Measurements from ENCODE around the gene ELP5.
A peak's percentile ranks its signal among the peaks of the same experiment; 100 is the strongest.

Gene ELP5

DNA sequence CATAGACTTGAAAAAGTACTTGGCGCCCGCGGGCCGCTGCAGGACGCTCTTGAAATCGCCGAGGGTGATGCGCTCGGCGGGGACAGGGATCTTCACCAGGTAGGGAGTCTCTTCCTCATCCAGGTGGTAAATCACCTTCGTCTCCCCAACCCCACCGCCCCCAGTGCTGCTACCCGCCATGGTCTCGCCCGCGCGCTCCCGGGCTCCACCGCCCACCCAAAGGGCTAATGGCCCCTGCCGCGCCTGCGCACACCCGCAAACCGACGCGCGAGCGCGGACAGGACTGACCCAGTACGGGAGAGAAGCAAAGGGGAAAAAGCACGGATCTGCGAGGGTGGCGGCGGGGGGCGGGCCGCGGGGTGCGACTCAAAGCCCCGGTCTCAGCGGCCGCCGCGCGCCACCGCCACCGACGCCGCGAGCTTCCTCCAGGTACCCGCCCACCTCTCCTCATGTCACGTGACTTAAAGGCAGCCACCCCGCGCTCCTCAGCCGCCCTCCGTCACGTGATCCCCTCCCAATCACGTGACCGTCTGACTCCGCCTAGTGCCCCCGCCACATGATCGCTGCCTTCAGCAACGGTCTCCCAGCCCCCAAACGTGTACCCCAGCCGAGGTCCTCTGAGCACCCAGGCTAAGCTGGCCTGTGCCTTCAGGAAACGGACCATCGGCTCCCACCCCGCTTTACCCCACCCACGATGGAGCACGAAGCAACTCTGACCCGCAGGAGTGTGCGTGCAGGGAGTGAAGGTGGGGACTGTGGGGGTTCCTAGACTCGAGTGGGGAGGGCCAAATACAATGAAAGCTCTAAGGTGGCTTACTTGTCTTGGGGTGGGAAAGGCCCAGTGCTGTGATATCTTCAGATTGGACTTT lies 17.7 kb upstream of the ELP5 start, which contains the start of gene DVL2:
DVL2 (minus strand) TSS at position 435 of the 869 bp plus-strand sequence; CDS start at position 180, 255 bp downstream.
- intact Hi-C loops (cut with DNase I), result no loop called here

DNA sequence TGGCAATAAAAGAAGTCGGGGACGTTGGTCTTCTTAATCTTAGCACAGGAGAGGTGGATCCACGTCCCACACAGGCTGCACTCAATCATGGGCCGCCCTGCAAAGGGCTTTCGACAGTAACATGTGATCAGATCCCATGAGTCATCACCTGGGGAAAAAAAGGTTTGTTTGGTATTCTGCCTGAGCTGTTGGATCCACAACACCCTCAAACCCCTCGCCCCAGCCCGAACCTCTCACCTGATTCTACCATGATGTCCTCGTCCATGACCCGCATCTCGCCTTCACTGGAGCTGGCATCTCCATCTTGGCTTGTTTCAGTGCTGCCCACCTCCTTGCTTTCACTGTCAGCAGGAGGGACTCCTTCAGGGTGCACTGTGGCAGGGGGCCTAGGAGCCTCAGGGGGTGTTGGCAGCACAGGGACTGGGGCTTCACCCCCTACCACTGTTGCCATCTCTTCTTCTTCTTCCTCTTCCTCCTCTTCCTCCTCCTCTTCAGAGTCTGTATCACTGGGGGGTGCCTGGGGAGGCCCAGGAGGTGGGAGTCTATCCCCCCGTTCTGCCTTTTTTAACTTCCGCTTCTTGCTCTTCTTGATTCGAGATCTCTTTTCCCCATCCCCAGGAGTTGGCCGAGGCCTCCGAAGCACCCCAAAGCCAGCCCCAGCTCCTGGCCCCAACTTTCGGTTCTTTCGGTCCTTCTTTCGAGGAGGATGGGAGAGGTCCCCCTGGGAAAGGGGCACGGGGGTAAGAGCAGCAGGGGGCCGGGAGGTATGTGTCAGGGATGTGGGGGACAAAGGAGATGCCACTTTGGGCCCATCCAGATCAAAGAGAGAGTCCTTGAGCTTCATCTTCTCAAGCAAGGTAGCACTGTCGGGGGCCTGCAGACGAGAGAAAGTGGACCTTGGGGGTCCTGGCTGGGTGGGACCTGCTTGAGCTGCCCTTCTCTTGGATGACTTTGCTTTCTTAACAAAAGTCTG lies 16.0 kb upstream of the ELP5 start:
- intact Hi-C loops (cut with DNase I), result no loop called here

More for the DNA sequence above, 17.7 kb upstream of the ELP5 start, which contains the start of gene DVL2:
- DNase-seq, result peak; percentile 94 to 99 (median 96)

DNA sequence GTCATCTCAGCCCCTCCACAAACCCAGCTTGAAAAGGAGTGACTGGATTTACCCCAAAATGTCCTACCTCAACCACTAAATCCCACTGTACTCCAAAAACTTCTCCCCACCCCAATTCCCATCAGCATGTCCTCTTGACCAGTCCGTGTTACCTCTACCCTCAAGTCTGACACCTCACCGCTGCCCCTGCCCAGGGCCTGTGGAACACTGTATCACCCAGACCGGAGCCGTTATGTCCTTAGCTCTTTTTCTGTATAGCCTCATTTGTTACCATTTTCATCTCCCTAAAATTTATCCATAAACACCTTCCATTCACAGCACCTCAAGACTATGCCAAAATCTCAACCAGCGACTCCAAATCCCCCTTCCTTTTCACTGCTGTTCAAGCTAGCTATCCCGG lies 15.2 kb upstream of the ELP5 start:
- intact Hi-C loops (cut with DNase I), result no loop called here
- DNase-seq, result peak in 3 of 10 donors; percentile 7 to 64 (median 20)

More for the DNA sequence above, 16.0 kb upstream of the ELP5 start:
- DNase-seq, result peak in 3 of 10 donors; percentile 60 to 78 (median 62)

DNA sequence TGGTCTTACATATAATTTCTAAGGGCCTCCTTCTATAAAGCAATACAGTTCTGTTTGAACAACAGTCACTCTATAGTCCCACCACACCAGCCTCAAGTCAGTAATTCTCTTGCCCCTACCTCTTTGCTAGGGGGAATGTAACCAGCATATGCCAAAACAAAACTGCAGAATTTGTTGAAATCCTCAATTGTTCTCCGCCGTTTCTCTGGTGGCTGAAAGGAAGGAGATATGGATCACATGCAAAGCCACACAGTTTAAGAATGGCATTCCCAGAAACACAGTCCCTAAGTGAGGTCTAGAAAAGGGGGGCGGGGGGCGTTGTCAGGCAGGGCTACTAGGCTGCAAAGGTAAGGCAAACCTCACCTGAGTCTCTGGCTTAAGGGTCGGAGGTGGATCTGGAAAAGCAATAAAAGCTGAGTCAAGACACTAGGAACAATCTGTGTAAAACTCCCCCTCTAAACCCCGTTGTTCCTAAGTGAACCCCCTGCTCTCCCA lies 14.7 kb upstream of the ELP5 start:
- peak in 1 of 10 donors; percentile 2 for DNase-seq
- intact Hi-C loops (cut with DNase I), result no loop called here

DNA sequence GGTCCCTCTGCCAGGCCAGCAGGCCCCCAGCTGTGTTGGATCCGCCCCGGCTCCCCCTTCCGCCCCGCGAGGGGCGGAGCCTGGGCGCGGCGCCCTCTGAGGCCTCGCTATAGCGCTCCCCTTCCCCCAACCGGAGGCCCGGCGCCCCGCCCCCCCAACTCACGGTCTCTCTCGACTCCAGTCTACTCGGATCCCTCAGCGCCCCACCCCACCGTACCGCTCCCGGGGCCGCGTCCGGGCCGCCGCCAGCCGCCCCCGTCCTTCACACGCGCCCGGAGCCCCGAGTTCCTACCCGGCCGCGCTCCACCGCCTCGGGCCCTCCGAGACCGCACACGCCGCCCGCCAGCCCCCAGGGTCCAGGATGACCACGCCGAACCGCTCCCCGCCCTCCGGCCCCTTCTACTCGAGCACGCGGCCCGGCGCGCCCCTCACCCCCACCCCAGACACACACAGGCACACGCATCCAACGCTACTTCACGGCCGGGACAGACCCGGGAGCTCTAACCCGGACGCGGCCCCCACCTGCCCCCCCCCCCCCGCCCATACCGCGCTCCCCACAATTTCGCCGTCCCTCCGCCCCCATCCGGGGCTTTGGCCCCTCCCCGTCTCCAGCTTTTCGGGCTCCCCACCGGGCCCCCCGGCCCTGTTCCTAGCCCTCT lies 14.1 kb upstream of the ELP5 start:
- intact Hi-C loops (cut with DNase I), result no loop called here
- peak; percentile 56 to 91 (median 62) for DNase-seq

DNA sequence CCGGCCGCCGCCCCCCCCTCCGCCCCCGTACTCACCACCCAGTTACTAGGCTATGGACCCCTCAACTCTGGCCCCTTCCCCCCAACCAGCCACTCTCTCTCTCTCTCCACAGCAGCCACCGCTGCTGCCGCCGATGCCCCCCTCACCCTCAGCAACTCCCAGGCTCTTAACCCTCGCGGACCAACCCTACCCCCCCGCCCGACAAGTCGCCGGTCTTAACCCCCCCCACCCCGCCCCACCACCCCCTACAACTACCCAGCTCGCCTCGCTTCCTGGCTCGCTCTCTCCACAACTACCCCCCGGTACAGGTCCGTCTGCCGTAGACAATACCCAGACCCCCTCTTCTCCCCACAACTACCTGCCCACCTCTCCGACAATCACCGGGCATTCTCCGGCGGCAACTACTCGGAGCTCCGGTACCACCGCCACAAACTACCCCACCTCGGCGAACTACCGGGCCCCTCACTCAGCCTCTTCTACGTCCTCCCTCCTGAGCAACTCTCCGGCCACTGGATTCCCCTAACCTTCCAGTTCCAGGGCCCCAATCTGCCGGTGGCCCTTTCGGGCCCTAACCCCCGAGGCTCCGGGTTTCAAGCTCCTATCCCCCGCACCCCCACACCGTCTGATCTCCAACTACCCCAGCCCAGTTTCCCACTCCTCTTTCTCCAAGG lies 13.5 kb upstream of the ELP5 start:
- intact Hi-C loops (cut with DNase I), result no loop called here
- peak in 3 of 10 donors; percentile 70 to 81 (median 80) for DNase-seq

DNA sequence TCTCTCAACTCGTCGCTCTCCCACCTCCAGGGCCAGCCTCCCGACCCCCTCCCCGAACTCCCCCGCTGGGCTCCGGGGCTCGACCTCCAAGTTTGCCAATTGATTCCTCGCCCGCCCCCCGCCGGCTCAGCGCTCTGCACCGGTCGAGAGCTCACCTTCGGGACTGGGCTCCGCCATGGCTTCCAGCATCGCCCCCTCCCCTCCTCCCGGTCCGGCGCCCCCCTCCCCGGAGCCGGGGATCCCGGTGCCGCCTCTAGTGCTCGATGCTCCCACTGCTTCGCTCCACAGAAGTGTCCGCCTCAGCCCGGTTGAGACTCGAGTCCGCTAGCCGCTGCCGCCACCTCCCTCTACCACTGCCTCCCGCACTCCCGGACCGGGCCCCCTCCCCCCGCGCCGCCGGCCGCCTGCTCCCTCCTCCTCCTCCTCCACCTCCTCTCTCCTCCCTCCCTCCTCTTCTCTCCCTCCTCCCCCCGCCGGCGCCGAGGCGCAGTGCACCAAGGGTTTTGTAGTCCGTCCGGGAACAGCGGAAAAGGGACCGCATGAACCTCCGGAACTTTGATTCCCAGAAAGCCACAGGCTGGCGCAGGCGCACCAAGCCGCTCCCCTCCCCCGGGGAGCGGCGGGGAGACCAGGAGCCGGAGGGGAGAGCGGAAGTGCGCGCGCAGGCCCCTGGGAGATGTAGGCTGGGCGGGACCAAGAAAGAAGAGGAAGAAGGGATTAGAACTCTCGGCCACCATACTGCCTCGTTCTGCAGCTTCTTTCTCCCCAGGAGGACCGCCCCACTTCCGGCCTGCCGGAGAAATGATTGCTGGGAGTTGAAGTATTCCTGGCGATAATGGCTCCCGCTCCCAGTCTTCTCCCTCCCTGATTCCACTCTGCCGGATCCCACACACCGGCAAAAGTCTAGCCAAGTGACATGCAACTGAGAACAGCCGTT lies 12.7 kb upstream of the ELP5 start, which contains the start of gene PHF23:
PHF23 (minus strand) TSS at position 367 of the 937 bp plus-strand sequence; CDS start at position 189, 178 bp downstream.
- peak; percentile 97 to 100 (median 99) for DNase-seq
- intact Hi-C loops (cut with DNase I), result no loop called here

DNA sequence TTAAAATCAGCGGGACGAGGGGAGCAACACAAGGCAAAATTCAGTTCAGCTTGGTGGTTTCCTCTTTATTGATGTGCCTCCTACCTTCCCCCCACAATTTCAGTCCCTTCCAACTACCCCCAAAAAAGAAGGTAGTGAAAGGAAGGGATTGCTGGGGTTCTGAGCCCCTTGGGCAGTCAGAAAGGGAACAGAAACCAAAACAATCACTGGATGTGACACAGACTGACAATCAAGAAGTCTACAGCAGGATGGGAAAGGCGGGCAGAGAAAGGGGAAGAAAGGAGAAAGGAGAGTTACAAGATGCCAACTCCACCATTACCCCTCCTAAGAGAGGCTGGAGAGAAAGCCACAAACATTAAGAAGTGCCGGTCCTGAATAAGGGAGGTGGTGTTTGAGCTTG lies 11.6 kb upstream of the ELP5 start:
- intact Hi-C loops (cut with DNase I), result no loop called here
- peak in 1 of 10 donors; percentile 25 for DNase-seq

DNA sequence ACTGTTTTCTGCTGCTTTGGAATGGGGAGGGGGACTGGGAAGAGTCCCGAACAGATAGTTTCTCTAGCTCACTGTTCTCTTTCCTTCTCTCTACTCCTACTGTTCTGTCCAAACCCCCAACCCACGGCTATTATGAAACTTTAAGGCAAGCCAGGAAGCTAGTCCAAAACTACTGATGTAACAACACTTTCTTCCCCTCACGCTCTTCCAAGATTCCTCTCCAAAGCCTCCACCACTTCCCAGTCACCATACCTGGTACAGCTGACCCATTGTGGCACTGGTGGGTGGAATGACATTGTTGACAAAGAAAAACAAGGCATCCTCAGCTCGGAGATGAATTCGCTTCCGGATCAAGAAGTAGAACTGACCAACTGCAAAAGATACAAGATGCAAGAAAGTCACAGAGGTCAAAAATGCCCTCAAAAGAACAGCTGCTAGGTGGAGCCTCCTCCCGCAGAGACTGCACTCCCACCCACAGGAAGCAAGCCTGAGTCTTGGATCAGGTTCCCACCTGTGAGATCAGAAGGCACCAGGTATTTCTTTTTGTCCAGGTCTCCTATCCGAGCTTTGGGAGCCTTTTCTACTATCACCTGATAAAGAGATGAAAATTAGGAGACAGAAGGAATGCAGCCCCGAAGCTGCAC lies 10.8 kb upstream of the ELP5 start:
- intact Hi-C loops (cut with DNase I), result no loop called here
- no peak for DNase-seq

DNA sequence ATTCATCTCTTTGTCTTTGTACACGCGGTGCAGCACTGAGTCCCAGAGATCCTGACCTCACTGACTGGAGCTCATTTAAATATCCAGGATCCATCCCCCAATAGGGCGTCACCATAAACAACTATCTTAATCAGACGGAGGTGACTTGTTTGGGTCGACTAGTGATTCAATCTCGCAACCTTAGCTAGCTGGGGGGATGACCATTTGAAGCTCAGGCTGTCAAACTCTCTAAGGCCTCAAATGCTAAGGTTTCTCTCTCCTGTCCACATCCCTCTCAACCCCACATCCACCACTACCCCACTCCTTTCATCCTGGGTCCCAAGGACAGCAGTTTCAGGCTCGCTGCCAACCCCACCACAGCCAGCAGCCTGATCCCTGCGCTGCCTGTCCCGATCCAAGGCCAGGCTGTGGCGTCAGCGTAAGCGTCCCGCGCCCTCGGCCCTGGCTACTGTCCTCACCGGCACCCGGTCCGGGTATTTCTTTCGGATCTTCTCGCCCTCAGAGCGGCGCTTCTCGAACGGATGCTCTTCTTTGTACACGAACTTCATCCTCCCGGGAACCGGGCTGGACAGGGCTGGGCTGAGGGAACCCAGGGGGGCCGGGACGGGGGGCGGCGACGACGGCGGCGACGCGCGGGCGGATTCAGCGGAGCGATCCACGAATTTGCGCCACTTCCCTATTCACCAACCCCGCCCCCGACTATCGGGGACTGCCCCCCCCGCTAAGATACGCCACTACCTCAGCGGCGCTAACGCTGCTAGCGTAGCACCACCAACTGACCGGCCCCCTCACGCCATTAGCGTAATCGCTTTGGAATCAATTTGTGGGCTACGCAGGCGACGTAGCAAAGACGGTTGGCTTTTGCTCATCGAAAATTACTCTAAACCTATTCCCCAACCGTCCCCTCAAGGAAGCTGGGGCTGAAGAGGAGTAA lies 10.0 kb upstream of the ELP5 start, which contains the start of gene GABARAP:
GABARAP (minus strand) TSS at position 667 of the 934 bp plus-strand sequence; CDS start at position 548, 119 bp downstream.
- DNase-seq, result peak; percentile 89 to 98 (median 94)
- intact Hi-C loops (cut with DNase I), result no loop called here

DNA sequence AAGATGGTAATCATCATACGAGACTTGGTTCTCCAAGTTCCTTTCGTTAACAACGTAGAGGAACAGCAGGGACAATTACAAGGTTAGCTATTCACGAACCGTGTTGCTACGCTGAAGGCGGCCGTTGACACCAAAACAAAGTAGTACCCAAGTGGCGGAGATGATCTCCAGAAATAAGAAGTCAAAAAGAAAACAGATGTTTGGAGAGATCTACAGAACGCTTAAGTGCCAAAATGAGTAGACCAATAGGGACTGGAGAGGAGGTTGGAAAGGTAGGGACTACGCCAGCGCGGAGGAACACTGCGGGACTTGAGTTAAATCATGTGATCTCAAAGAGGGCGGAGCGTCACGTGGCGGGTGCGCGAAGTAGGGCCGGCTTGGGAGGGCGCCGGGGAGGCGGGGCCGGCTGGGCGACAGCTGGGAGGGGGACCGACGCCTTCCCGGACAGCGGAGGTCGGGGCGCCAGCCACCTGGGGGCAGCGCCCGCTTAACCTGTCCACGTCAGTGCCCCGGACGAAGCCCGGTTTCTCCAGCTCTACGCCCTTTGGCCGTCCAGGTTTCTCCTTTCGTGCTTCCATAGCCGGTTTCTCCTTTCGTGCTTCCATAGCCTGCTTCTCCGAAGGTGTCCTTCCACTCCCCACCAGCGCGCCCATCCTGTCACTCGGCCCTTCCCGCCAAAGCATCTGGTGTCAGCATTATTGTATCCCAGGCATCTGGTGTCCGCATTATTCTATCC lies 9.1 kb upstream of the ELP5 start:
- peak; percentile 89 to 99 (median 92) for DNase-seq
- intact Hi-C loops (cut with DNase I), result loop anchor here (1.0 kb wide), 1 partner anchor 8 kb away; the partner anchor contains the start of gene CTDNEP1

DNA sequence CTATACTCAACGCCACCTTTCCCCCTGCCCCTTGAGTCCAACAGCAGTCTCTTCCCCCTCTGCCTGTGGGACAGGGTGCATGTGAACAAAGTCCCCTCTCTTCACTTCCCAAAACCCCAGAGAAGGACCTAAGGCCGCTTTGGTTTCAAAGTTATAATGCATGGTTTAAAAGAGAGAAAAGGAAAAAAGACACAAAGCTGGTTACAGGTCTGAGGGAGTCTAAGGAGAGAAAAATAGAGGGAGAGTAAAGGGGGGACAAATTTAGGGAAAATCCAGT lies 8.6 kb upstream of the ELP5 start:
- intact Hi-C loops (cut with DNase I), result loop anchor here (1.0 kb wide), 1 partner anchor 8 kb away; the partner anchor contains the start of gene CTDNEP1
- DNase-seq, result no peak

DNA sequence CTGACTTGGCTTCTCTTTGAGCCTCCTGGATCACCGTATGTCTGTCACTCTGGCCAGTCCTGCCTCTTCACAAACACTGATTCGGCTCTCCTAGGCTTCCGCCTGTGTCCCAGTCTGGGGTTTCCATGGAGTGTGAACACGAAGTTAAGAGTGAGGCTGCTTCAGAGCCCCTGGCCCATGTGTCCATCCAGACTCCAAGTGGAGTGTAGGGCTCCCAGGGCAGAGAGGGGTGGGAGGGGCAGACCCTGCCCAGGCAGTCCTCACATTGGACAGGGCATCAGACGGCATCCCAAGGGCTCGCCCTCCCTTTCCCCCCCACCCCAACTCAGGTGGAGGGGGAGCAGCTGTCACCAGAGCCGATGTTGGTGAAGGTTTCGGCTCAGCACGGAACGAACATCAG lies 8.2 kb upstream of the ELP5 start:
- intact Hi-C loops (cut with DNase I), result loop anchor here (1.0 kb wide), 1 partner anchor 7 kb away; the partner anchor contains the start of gene CTDNEP1
- peak in 2 of 10 donors; percentile 34 to 64 for DNase-seq

DNA sequence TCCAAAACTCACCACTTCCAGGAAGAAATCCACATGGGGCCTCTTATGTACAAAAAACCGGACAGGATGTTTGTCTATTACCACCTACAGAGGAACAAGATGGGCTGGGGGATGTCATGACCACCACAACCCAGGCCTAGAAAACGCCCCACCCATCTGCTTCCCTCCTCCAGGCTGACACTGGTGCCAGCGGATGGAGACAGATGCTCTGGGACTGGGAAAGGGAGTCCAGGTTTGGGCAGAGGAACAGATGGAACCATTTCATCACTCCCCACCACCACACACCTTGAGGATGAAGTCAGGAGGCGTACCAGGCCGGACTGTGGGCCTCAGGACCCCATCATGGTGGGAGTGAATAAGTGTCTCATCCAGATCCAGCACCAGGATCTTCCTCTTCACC lies 5.2 kb upstream of the ELP5 start:
- intact Hi-C loops (cut with DNase I), result no loop called here
- DNase-seq, result peak in 2 of 10 donors; percentile 41 to 63

DNA sequence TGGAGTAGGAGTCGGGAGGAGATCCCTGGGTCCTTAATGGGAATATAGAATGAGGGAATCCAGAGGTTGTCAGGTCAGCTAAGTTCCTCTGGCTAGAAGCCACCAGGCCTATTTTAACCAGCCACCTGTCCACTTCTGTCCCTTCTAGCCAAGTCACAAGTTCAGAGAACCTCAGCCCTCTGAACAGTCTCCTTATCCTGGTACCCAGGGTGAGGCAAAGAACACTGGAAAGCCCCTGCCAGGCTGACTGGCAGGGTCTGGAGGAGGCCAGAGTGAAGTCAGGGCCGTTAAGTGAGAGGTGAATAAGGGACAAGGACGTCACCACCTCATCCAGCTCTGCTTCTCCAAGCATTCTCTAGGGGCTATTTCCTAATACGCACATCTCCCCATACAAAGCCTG lies 3.2 kb upstream of the ELP5 start:
- intact Hi-C loops (cut with DNase I), result no loop called here

DNA sequence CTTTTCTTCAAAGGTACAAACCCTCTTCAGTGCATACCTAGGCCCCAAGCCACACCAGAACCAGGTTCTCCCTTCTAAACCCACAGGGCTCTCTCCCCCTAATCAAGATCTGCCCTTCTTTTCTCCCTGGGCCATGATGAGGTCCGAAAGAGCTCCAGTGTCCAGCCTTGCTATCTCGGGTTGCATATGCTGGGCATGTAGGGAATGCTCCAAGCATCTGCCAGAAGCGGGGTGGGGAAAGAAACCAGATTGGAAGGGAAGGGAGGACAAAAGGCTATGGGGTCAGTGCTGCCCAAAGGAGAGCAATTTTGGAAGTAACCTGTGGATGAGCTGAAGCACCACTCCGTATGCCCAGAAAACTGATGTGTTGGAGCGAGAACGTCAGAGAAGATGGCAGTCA lies 2.8 kb upstream of the ELP5 start:
- DNase-seq, result peak in 2 of 10 donors; percentile 0 to 4
- intact Hi-C loops (cut with DNase I), result no loop called here

More for the DNA sequence above, 3.2 kb upstream of the ELP5 start:
- peak in 3 of 10 donors; percentile 2 to 9 (median 8) for DNase-seq

Measured in posterior cingulate gyrus (tissue), 11 donors.